Renal cortex interstitium (tissue), 11 donors: ENCODE measurements around the gene SLC38A8. TPM values are rescaled to one million over a fixed set of nuclear protein-coding genes. Genes with fewer than 3 reads are reported as not detected.

Experiments used
- DNase-seq, 11 donors: peaks; one replicate each; pipeline ENCODE4 v3.0.0-alpha.2; 2013; ENCODE audit warnings: low read depth in 9 of 11, low spot score in 4 of 11; ENCODE audit errors: extremely low read depth in 1 of 11
- polyA plus RNA-seq, 3 donors: library from polyadenylated mRNA; unstranded; fragments of 120-200 nt; gene quantifications; one replicate each; pipeline ENCODE4 v1.2.1, GENCODE V29; 2013; ENCODE audit not compliant: insufficient read length in 3 of 3

Gene SLC38A8
- polyA plus RNA-seq, 3 donors = not detected

- DNase-seq = no peak
Measured at GRCh38 chr16:83979441-83979840, 63.2 kb downstream of the SLC38A8 start.

- DNase-seq = no peak
Measured at GRCh38 chr16:83978401-83978904, 64.1 kb downstream of the SLC38A8 start.

- DNase-seq = no peak
Measured at GRCh38 chr16:83977056-83977815, 65.4 kb downstream of the SLC38A8 start.

GRCh38 chr16:83975590-83976260 is 66.9 kb downstream of the SLC38A8 start:
- no peak for DNase-seq

GRCh38 chr16:83974475-83974874 is 68.1 kb downstream of the SLC38A8 start:
- DNase-seq = no peak

- DNase-seq = no peak
Measured at GRCh38 chr16:83973581-83974385, 68.8 kb downstream of the SLC38A8 start.

GRCh38 chr16:83973077-83973476 is 69.5 kb downstream of the SLC38A8 start:
- no peak for DNase-seq

- no peak for DNase-seq
Measured at GRCh38 chr16:83972256-83973008, 70.2 kb downstream of the SLC38A8 start.

- no peak for DNase-seq
Measured at GRCh38 chr16:83971165-83972130, 71.1 kb downstream of the SLC38A8 start.

- no peak for DNase-seq
Measured at GRCh38 chr16:83970430-83970815, 72.2 kb downstream of the SLC38A8 start.

GRCh38 chr16:83969771-83970429 is 72.7 kb downstream of the SLC38A8 start:
- no peak for DNase-seq

- no peak for DNase-seq
Measured at GRCh38 chr16:83968891-83969649, 73.5 kb downstream of the SLC38A8 start.

- DNase-seq = peak in 1 of 11 donors; percentile 21
Measured at GRCh38 chr16:83968306-83968851, 74.2 kb downstream of the SLC38A8 start.

- no peak for DNase-seq
Measured at GRCh38 chr16:83967838-83968305, 74.7 kb downstream of the SLC38A8 start, which contains the start of gene NECAB2. Gene NECAB2 (plus strand): TSS chr16:83968244. CDS start chr16:83968649, 405 bp downstream.

- DNase-seq = no peak
Measured at GRCh38 chr16:83967091-83967490, 75.5 kb downstream of the SLC38A8 start.

- DNase-seq = no peak
Measured at GRCh38 chr16:83966153-83966696, 76.4 kb downstream of the SLC38A8 start.
